ENCODE results near the gene CASR.

GRCh38 chr3:122246199-122246598 is 62.7 kb downstream of the CASR start:
- TF ChIP-seq CTCF (IDR thresholded peaks at IDR 0.05; ENCODE audit: insufficient read depth, low read length) (no peak), REST (IDR thresholded peaks at IDR 0.05; ENCODE audit: insufficient replicate concordance, low read depth) (no peak), GABPA (IDR thresholded peaks at IDR 0.05; ENCODE audit: low read depth) (no peak), POLR2AphosphoS5 (IDR thresholded peaks at IDR 0.05; ENCODE audit: low read depth) (no peak), SPI1 (IDR thresholded peaks at IDR 0.05; ENCODE audit: borderline replicate concordance, low read depth) (no peak)

Measured in HL-60 (cell line).